Panc1 (cell line): ENCODE data around the gene LAS1L. TPM values are rescaled to one million over a fixed set of nuclear protein-coding genes. Genes with fewer than 3 reads are reported as not detected.
"Not testable (repeated sequence)": the region's sequence is repeated elsewhere in the genome, so short reads cannot be mapped to it uniquely, and the experiment has no call there.

Experiments used
- ATAC-seq: fragments of 200-7000 bp; cut with Tn5 transposase; 2 replicates; pipeline ENCODE4 v1.9.1; 2020; ENCODE audit warnings: mild to moderate bottlenecking, moderate library complexity
- BruUV-seq: library from RNA; stranded (reverse); fragments of 400-500 nt; replicated peaks from 2 replicates; lab custom pipeline; 2021; lab: Mats Ljungman, UMichigan
- CTCF ChIA-PET: fragments of 300-600 bp; sonication (Branson Sonifier 250); formaldehyde crosslinking; loops from one replicate; lab custom pipeline; 2022; ENCODE audit warnings: antibody characterized with exemption; lab: Charles Lee
- POLR2A ChIA-PET: fragments of 300-600 bp; sonication (Branson Sonifier 250); formaldehyde crosslinking; loops from one replicate; lab custom pipeline; 2022; ENCODE audit warnings: antibody characterized with exemption; lab: Charles Lee
- DNase-seq: peaks from one replicate; pipeline ENCODE4 v3.0.0-alpha.2; 2010; ENCODE audit warnings: low read depth, low spot score
- H3K27ac ChIP-seq: 2 replicates; pipeline ENCODE4 v1.5.1; 2011; ENCODE audit warnings: mild to moderate bottlenecking, low read length, inconsistent platforms
- H3K27me3 ChIP-seq: fragments of 200-500 bp; sonication (Bioruptor generic); 2 replicates; pipeline ENCODE4 v1.6.0; 2014; ENCODE audit warnings: low read length, inconsistent platforms; ENCODE audit not compliant: control insufficient read depth, insufficient read depth
- H3K36me3 ChIP-seq: fragments of 200-500 bp; sonication (Bioruptor generic); 2 replicates; pipeline ENCODE4 v1.5.1; 2014; ENCODE audit warnings: inconsistent platforms, mild to moderate bottlenecking, low read length, moderate library complexity; ENCODE audit not compliant: control insufficient read depth, insufficient read depth
- H3K4me1 ChIP-seq: 2 replicates; pipeline ENCODE4 v1.5.1; 2011; ENCODE audit warnings: inconsistent platforms, mild to moderate bottlenecking, low read length, moderate library complexity; ENCODE audit not compliant: control insufficient read depth, insufficient read depth
- H3K4me3 ChIP-seq, 2 experiments: 2 replicates each; pipeline ENCODE4 v1.5.1; 2011 to 2012; ENCODE audit warnings: low read depth in 2 of 2, low read length in 2 of 2, mild to moderate bottlenecking in 2 of 2, inconsistent platforms in 1 of 2, moderate library complexity in 1 of 2
- H3K9me3 ChIP-seq: fragments of 200-500 bp; sonication (Bioruptor generic); 2 replicates; pipeline ENCODE4 v1.5.1; 2014; ENCODE audit warnings: low read depth, mild to moderate bottlenecking, inconsistent platforms, low read length, moderate library complexity; ENCODE audit not compliant: control insufficient read depth, insufficient read depth
- POLR2AphosphoS5 ChIP-seq: IDR thresholded peaks from 2 replicates; pipeline ENCODE4 v1.6.1; 2012; ENCODE audit warnings: mild to moderate bottlenecking, low read depth, low read length, moderate library complexity
- REST ChIP-seq, 2 experiments: IDR thresholded peaks; 2 replicates each; pipeline ENCODE4 v1.6.1; 2011 to 2012; ENCODE audit warnings: low read depth in 2 of 2, control low read depth in 1 of 2, low read length in 1 of 2, mild to moderate bottlenecking in 1 of 2, moderate library complexity in 1 of 2; ENCODE audit not compliant: insufficient read depth in 1 of 2
- TCF7L2 ChIP-seq: IDR thresholded peaks from 2 replicates; pipeline ENCODE4 v1.6.1; 2011; ENCODE audit warnings: mild to moderate bottlenecking, low read depth, low read length, inconsistent platforms
- in situ Hi-C: cut with HindIII; loops from 2 replicates; pipeline ENCODE4 v1.10.0; 2016; ENCODE audit warnings: low sequenced_read_pairs, low pct_unique_long_range_greater_than_20kb
- intact Hi-C: fragments of 100-400 bp; cut with micrococcal nuclease; formaldehyde crosslinking; loops from one replicate; pipeline ENCODE4 v1.10.0; 2022; ENCODE audit not compliant: unreplicated experiment
- total RNA-seq: library from RNA; stranded (reverse); gene quantifications from one replicate; pipeline ENCODE4 v1.2.1, GENCODE V29; 2021; ENCODE audit not compliant: unreplicated experiment
- TF ChIP-seq, protein P1 (sequence below): fragments of 450-650 bp; IDR thresholded peaks from 2 replicates; pipeline ENCODE4 v1.5.1; 2017; ENCODE audit warnings: mild to moderate bottlenecking

LAS1L gene
- total RNA-seq, 1 experiment from 2014 or later = 56.4 TPM

- H3K27ac ChIP-seq = no peak overlapping the region
- TF ChIP-seq, protein P1, sequence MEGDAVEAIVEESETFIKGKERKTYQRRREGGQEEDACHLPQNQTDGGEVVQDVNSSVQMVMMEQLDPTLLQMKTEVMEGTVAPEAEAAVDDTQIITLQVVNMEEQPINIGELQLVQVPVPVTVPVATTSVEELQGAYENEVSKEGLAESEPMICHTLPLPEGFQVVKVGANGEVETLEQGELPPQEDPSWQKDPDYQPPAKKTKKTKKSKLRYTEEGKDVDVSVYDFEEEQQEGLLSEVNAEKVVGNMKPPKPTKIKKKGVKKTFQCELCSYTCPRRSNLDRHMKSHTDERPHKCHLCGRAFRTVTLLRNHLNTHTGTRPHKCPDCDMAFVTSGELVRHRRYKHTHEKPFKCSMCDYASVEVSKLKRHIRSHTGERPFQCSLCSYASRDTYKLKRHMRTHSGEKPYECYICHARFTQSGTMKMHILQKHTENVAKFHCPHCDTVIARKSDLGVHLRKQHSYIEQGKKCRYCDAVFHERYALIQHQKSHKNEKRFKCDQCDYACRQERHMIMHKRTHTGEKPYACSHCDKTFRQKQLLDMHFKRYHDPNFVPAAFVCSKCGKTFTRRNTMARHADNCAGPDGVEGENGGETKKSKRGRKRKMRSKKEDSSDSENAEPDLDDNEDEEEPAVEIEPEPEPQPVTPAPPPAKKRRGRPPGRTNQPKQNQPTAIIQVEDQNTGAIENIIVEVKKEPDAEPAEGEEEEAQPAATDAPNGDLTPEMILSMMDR = no peak
- TF ChIP-seq POLR2AphosphoS5 = no peak
- TF ChIP-seq REST (IDR thresholded peaks at IDR 0.05; ENCODE audit: insufficient read depth in 1 of 2, low read depth in 2 of 2, low read length in 1 of 2) = no peak
- no peak for TF ChIP-seq TCF7L2
- ChIA-PET POLR2A (no interaction called here), CTCF (no interaction called here)
- intact Hi-C loops (no loop called here), in situ Hi-C loops (no loop called here)
- no peak for DNase-seq
- H3K27me3 ChIP-seq = no peaks in the 10 kb centered on the region
- no peaks in the 10 kb centered on the region for H3K9me3 ChIP-seq
- BruUV-seq = no TSS peak
- H3K36me3 ChIP-seq = 0 out of 2 replicates have a peak, but pooled peaks cover 3% of the 10 kb centered on the region
- no peak overlapping the region for H3K4me3 ChIP-seq
- no peaks in the 10 kb centered on the region for H3K4me1 ChIP-seq
- no peak for ATAC-seq
Measured at GRCh38 chrX:65522739-65523372, 11.7 kb downstream of the LAS1L start.

DNA sequence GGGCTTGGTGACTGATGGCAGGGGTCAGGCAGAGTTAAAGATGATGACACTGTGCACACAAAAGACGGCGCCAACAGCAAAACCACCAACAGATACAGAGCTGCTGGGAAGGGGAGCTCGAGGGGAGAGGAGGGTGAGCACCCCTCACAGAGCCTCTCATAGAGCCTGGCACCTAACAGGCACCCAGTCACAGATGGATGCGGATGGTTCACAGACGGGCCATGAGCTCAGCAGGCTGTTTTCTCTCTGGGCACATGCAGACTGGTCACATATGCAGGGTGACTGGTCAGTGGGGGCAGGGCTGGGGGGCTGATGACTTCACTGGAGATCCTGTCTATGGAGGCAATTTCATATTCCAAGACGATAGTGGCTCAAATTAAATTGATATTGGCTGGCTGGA is 15.1 kb downstream of the LAS1L start:
- intact Hi-C loops, BruUV-seq: not testable (repeated sequence)

GRCh38 chrX:65518980-65519379 is 15.6 kb downstream of the LAS1L start:
- CTCF ChIA-PET = not testable (repeated sequence)

More for the DNA sequence above, 15.1 kb downstream of the LAS1L start:
- in situ Hi-C loops, H3K4me3 ChIP-seq, H3K27me3 ChIP-seq, CTCF ChIA-PET, H3K27ac ChIP-seq, DNase-seq, H3K36me3 ChIP-seq, ATAC-seq, H3K4me1 ChIP-seq, H3K9me3 ChIP-seq, POLR2A ChIA-PET: not testable (repeated sequence)

More at GRCh38 chrX:65518980-65519379, 15.6 kb downstream of the LAS1L start:
- H3K4me1 ChIP-seq, BruUV-seq, DNase-seq, H3K9me3 ChIP-seq, H3K36me3 ChIP-seq, H3K4me3 ChIP-seq, ATAC-seq, POLR2A ChIA-PET, H3K27me3 ChIP-seq, H3K27ac ChIP-seq, intact Hi-C loops, in situ Hi-C loops: not testable (repeated sequence)
